HCT116 (cell line): ENCODE measurements around the gene PTPN18. TPM values are rescaled to one million over a fixed set of nuclear protein-coding genes. Genes with fewer than 3 reads are reported as not detected.

Source experiments
- ATAC-seq: fragments of 200-7000 bp; cut with Tn5 transposase; 2 replicates; pipeline ENCODE4 v1.9.1; 2020; ENCODE audit warnings: mild to moderate bottlenecking, moderate library complexity
- BruUV-seq: library from RNA; stranded (reverse); fragments of 400-500 nt; replicated peaks from 2 replicates; lab custom pipeline; 2021; lab: Mats Ljungman, UMichigan
- CTCF ChIA-PET: fragments of 300-600 bp; sonication (Branson Sonifier 250); formaldehyde crosslinking; loops from one replicate; lab custom pipeline; 2021; ENCODE audit warnings: antibody characterized with exemption; lab: Charles Lee
- POLR2A ChIA-PET: fragments of 300-600, 350-600 bp; sonication (Branson Sonifier 250); formaldehyde crosslinking; loops from one replicate; lab custom pipeline; 2021; ENCODE audit warnings: antibody characterized with exemption; lab: Charles Lee
- RAD21 ChIA-PET, 2 experiments: fragments of 300-600 bp; sonication (Branson Sonifier 250); formaldehyde crosslinking; loops; one replicate each; lab custom pipeline; 2023; ENCODE audit warnings: low total read pairs in 2 of 2; ENCODE audit not compliant: uncharacterized antibody in 2 of 2, unreplicated experiment in 2 of 2, low non-redundant PET in 1 of 2; lab: Charles Lee
- DNase-seq: peaks from one replicate; pipeline ENCODE4 v3.0.0-alpha.2; 2010; ENCODE audit warnings: low read depth, low spot score
- H2AFZ ChIP-seq: fragments of 200-600 bp; shearing (Covaris generic), sonication (generic); 2 replicates; pipeline ENCODE4 v1.6.1; 2017; ENCODE audit warnings: low read depth, mixed run types, mixed read lengths, antibody characterized with exemption, low read length; ENCODE audit not compliant: poor library complexity, severe bottlenecking
- H3K27ac ChIP-seq: 2 replicates; pipeline ENCODE4 v1.5.1; 2012; ENCODE audit warnings: low read depth, low read length
- H3K27me3 ChIP-seq: fragments of 200-600 bp; sonication (generic); 2 replicates; pipeline ENCODE4 v1.6.1; 2016; ENCODE audit warnings: mixed run types, low read length, mixed read lengths; ENCODE audit not compliant: insufficient read depth
- H3K36me3 ChIP-seq, 2 experiments: fragments of 200-500 bp in 1 of 2; fragments of 200-600 bp in 1 of 2; sonication (Bioruptor generic) in 1 of 2; sonication (generic) in 1 of 2; 2 replicates each; pipeline versions ENCODE4 v1.5.1 to v1.6.1; 2014 to 2016; ENCODE audit warnings: low read length in 2 of 2, inconsistent platforms in 1 of 2, mixed read lengths in 1 of 2, mixed run types in 1 of 2; ENCODE audit not compliant: insufficient read depth in 2 of 2, control insufficient read depth in 1 of 2
- H3K4me1 ChIP-seq, 2 experiments: fragments of 200-600 bp in 1 of 2; sonication (generic) in 1 of 2; 2 replicates each; pipeline versions ENCODE4 v1.5.1 to v1.6.1; 2012 to 2017; ENCODE audit warnings: low read length in 2 of 2, inconsistent platforms in 1 of 2, mild to moderate bottlenecking in 1 of 2, mixed read lengths in 1 of 2, mixed run types in 1 of 2, moderate library complexity in 1 of 2; ENCODE audit not compliant: insufficient read depth in 2 of 2, control insufficient read depth in 1 of 2
- H3K4me2 ChIP-seq: fragments of 200-600 bp; sonication (generic); 2 replicates; pipeline ENCODE4 v1.6.1; 2017; ENCODE audit warnings: mixed run types, low read length, mixed read lengths
- H3K4me3 ChIP-seq, 2 experiments: fragments of 200-600 bp in 1 of 2; sonication (generic) in 1 of 2; replicated peaks in 1 of 2; 2 replicates each; pipeline ENCODE4 v1.5.1; 2011 to 2016; ENCODE audit warnings: low read length in 2 of 2, control low read depth in 1 of 2, low read depth in 1 of 2, mild to moderate bottlenecking in 1 of 2, mixed read lengths in 1 of 2, mixed run types in 1 of 2
- H3K79me2 ChIP-seq: fragments of 200-600 bp; sonication (generic); 2 replicates; pipeline ENCODE4 v1.6.1; 2017; ENCODE audit warnings: mild to moderate bottlenecking, mixed run types, low read length, moderate library complexity, mixed read lengths; ENCODE audit not compliant: insufficient read depth
- H3K9ac ChIP-seq: fragments of 200-600 bp; sonication (generic); 2 replicates; pipeline ENCODE4 v1.6.1; 2016; ENCODE audit warnings: low read length, mixed read lengths
- H3K9me2 ChIP-seq: fragments of 200-600 bp; sonication (generic), shearing (Covaris generic); 2 replicates; pipeline ENCODE4 v1.6.1; 2017; ENCODE audit warnings: mixed run types, mild to moderate bottlenecking, moderate library complexity; ENCODE audit not compliant: insufficient read depth
- H3K9me3 ChIP-seq, 2 experiments: fragments of 200-500 bp in 1 of 2; fragments of 200-600 bp in 1 of 2; sonication (Bioruptor generic) in 1 of 2; sonication (generic) in 1 of 2; 2 replicates each; pipeline ENCODE4 v1.6.1; 2014 to 2017; ENCODE audit warnings: low read length in 2 of 2, mixed read lengths in 2 of 2, inconsistent platforms in 1 of 2, low read depth in 1 of 2, mild to moderate bottlenecking in 1 of 2, mixed run types in 1 of 2, moderate library complexity in 1 of 2; ENCODE audit not compliant: control insufficient read depth in 1 of 2, insufficient read depth in 1 of 2
- H4K20me1 ChIP-seq: fragments of 200-600 bp; sonication (generic), shearing (Covaris generic); 2 replicates; pipeline ENCODE4 v1.6.1; 2017; ENCODE audit warnings: mixed run types, mild to moderate bottlenecking, moderate library complexity; ENCODE audit not compliant: insufficient read depth
- ATF3 ChIP-seq: IDR thresholded peaks from 2 replicates; pipeline ENCODE4 v1.6.1; 2012
- CEBPB ChIP-seq: IDR thresholded peaks from 2 replicates; pipeline ENCODE4 v1.6.1; 2012; ENCODE audit warnings: low read depth
- EGR1 ChIP-seq: IDR thresholded peaks from 2 replicates; pipeline ENCODE4 v1.6.1; 2012; ENCODE audit warnings: low read depth
- ELF1 ChIP-seq: IDR thresholded peaks from 2 replicates; pipeline ENCODE4 v1.6.1; 2012; ENCODE audit warnings: low read depth, borderline replicate concordance
- EZH2 ChIP-seq: fragments of 200-600 bp; sonication (generic); IDR thresholded peaks from 2 replicates; pipeline ENCODE4 v1.6.1; 2017; ENCODE audit warnings: antibody characterized with exemption, mixed run types
- FOSL1 ChIP-seq: IDR thresholded peaks from 2 replicates; pipeline ENCODE4 v1.6.1; 2012; ENCODE audit warnings: low read depth
- JUND ChIP-seq: IDR thresholded peaks from 2 replicates; pipeline ENCODE4 v1.6.1; 2012
- MAX ChIP-seq: IDR thresholded peaks from 2 replicates; pipeline ENCODE4 v1.6.1; 2012
- POLR2A ChIP-seq: IDR thresholded peaks from 2 replicates; pipeline ENCODE4 v1.7.0; 2011; ENCODE audit warnings: borderline replicate concordance; ENCODE audit not compliant: insufficient read depth, insufficient read length; ENCODE audit errors: extremely low read depth
- POLR2AphosphoS5 ChIP-seq: IDR thresholded peaks from 2 replicates; pipeline ENCODE4 v1.6.1; 2011; ENCODE audit warnings: mild to moderate bottlenecking, low read depth, low read length, moderate library complexity
- RAD21 ChIP-seq: IDR thresholded peaks from 2 replicates; pipeline ENCODE4 v1.6.1; 2012; ENCODE audit warnings: low read depth, mild to moderate bottlenecking
- SIN3A ChIP-seq: IDR thresholded peaks from 2 replicates; pipeline ENCODE4 v1.6.1; 2012; ENCODE audit warnings: low read depth
- SP1 ChIP-seq: IDR thresholded peaks from 2 replicates; pipeline ENCODE4 v1.6.1; 2012; ENCODE audit warnings: low read depth
- TCF7L2 ChIP-seq: IDR thresholded peaks from 2 replicates; pipeline ENCODE4 v1.7.0; 2011; ENCODE audit warnings: borderline replicate concordance, inconsistent platforms; ENCODE audit not compliant: insufficient read depth, insufficient read length; ENCODE audit errors: extremely low read depth
- YY1 ChIP-seq: IDR thresholded peaks from 2 replicates; pipeline ENCODE4 v1.6.1; 2011; ENCODE audit warnings: low read length, low read depth, moderate library complexity, mild to moderate bottlenecking; ENCODE audit not compliant: insufficient replicate concordance; ENCODE audit errors: extremely low read depth
- ZBTB33 ChIP-seq: IDR thresholded peaks from 2 replicates; pipeline ENCODE4 v1.6.1; 2011; ENCODE audit warnings: mild to moderate bottlenecking, low read length, moderate library complexity; ENCODE audit not compliant: insufficient replicate concordance; ENCODE audit errors: extremely low read depth
- ZFX ChIP-seq: fragments of 450-650 bp; IDR thresholded peaks from 2 replicates; pipeline ENCODE4 v1.6.1; 2017
- ZNF274 ChIP-seq: fragments of 200-500 bp; sonication (Bioruptor generic); IDR thresholded peaks from 2 replicates; pipeline ENCODE4 v1.6.1; 2014; ENCODE audit warnings: mild to moderate bottlenecking, low read depth, low read length, inconsistent platforms
- intact Hi-C: fragments of 100-400 bp; cut with micrococcal nuclease; formaldehyde crosslinking; loops from 2 replicates; pipeline ENCODE4 v1.10.0; 2022
- total RNA-seq: library from RNA; stranded (reverse); gene quantifications from one replicate; pipeline ENCODE4 v1.2.1, GENCODE V29; 2021; ENCODE audit not compliant: unreplicated experiment

Gene PTPN18
- total RNA-seq, 1 experiment from 2014 or later: 52.4 TPM

- intact Hi-C loops: no loop called here
- no TSS peak for BruUV-seq
- no peaks in the 10 kb centered on the region for H4K20me1 ChIP-seq
- peaks cover under 1% of the 10 kb centered on the region; the same call in 1 of the 2 replicates for H3K27me3 ChIP-seq
- no peak for DNase-seq
- ChIA-PET CTCF (interaction anchor here (0.9 kb wide), 1 partner anchor 48 kb away, joined by 3 read pairs; no protein-coding TSS in a partner anchor), POLR2A (interaction anchor here (0.8 kb wide), 1 partner anchor 36 kb away, joined by 3 read pairs; no protein-coding TSS in a partner anchor), RAD21 (no interaction called here)
- peak overlapping the region; percentile 12; the same call in 1 of the 2 replicates for H3K4me2 ChIP-seq
- no peak overlapping the region for H3K27ac ChIP-seq
- no peak for ATAC-seq
- H3K36me3 ChIP-seq: peaks cover 0 to 4% of the 10 kb centered on the region in 2 experiments; a peak in 2 of 4 replicates
- TF ChIP-seq ZNF274: no peak
- no peak for TF ChIP-seq TCF7L2
- TF ChIP-seq POLR2AphosphoS5: no peak
- TF ChIP-seq YY1: no peak
- TF ChIP-seq ATF3: no peak
- TF ChIP-seq ZFX: no peak
- no peak for TF ChIP-seq JUND
- no peak for TF ChIP-seq EGR1
- TF ChIP-seq FOSL1: no peak
- TF ChIP-seq MAX: no peak
- no peak for TF ChIP-seq SIN3A
- no peak for TF ChIP-seq ZBTB33
- TF ChIP-seq EZH2: no peak
- TF ChIP-seq CEBPB: no peak
- TF ChIP-seq RAD21: no peak
- TF ChIP-seq POLR2A: no peak
- no peak for TF ChIP-seq SP1
- no peak for TF ChIP-seq ELF1
- no peaks in the 10 kb centered on the region for H3K9me2 ChIP-seq
- peaks cover 11 to 31% of the 10 kb centered on the region in 2 experiments for H3K4me1 ChIP-seq
- H3K9me3 ChIP-seq: no peaks in the 10 kb centered on the region
- H3K79me2 ChIP-seq: no peaks in the 10 kb centered on the region
- H3K4me3 ChIP-seq: no peak overlapping the region
- no peak overlapping the region for H2AFZ ChIP-seq
- H3K9ac ChIP-seq: no peak overlapping the region
These were observed 19.5 kb upstream of the PTPN18 start for GRCh38 chr2:130336150-130336876.
